Activated CD4-positive, alpha-beta memory T cell treated with anti-CD3 and anti-CD28 coated beads for 36 hours (primary cell): Measurements from ENCODE around the gene RYR2. TPM values are rescaled to one million over a fixed set of nuclear protein-coding genes. Genes with fewer than 3 reads are reported as not detected.
A peak's percentile ranks its signal among the peaks of the same experiment; 100 is the strongest.

ENCODE experiments used
- CTCF ChIA-PET: fragments of 350-600 bp; sonication (Branson Sonifier 250); formaldehyde crosslinking; loops from one replicate; lab custom pipeline; 2021; ENCODE audit warnings: antibody characterized with exemption, inconsistent platforms; lab: Charles Lee
- POLR2A ChIA-PET: fragments of 350-600 bp; sonication (Branson Sonifier 250); formaldehyde crosslinking; loops from one replicate; lab custom pipeline; 2021; ENCODE audit warnings: antibody characterized with exemption; lab: Charles Lee
- DNase-seq: peaks from one replicate; pipeline ENCODE4 v3.0.0-alpha.2; 2020
- H3K27ac Mint-ChIP-seq: one replicate; pipeline ENCODE4 v1.8.0; 2021; ENCODE audit warnings: mixed read lengths
- H3K27me3 Mint-ChIP-seq: one replicate; pipeline ENCODE4 v1.8.0; 2021; ENCODE audit warnings: mixed read lengths
- H3K36me3 Mint-ChIP-seq: one replicate; pipeline ENCODE4 v1.8.0; 2021; ENCODE audit warnings: mixed read lengths
- H3K4me1 Mint-ChIP-seq: one replicate; pipeline ENCODE4 v1.8.0; 2021; ENCODE audit warnings: low read depth, mixed read lengths
- H3K4me3 Mint-ChIP-seq: one replicate; pipeline ENCODE4 v1.8.0; 2021; ENCODE audit warnings: mild to moderate bottlenecking, mixed read lengths
- H3K9me3 Mint-ChIP-seq: one replicate; pipeline ENCODE4 v1.8.0; 2021; ENCODE audit warnings: mixed read lengths
- intact Hi-C: fragments of 100-400 bp; cut with micrococcal nuclease; formaldehyde crosslinking; loops from one replicate; pipeline ENCODE4 v1.15.1; 2023
- total RNA-seq, 2 experiments: library from RNA; stranded (reverse); gene quantifications; one replicate each; pipeline ENCODE4 v1.2.3, GENCODE V29; 2021

RYR2 gene
- total RNA-seq, 2 experiments from 2014 or later = 0.02 TPM

GRCh38 chr1:237730826-237731350 is 688.9 kb downstream of the RYR2 start:
- H3K9me3 Mint-ChIP-seq = no peaks in the 10 kb centered on the region
- no peak overlapping the region for H3K4me3 Mint-ChIP-seq
- no peak for DNase-seq
- intact Hi-C loops = no loop called here
- ChIA-PET CTCF (no interaction called here), POLR2A (no interaction called here)
- no peaks in the 10 kb centered on the region for H3K4me1 Mint-ChIP-seq
- H3K36me3 Mint-ChIP-seq = no peaks in the 10 kb centered on the region
- no peaks in the 10 kb centered on the region for H3K27me3 Mint-ChIP-seq
- H3K27ac Mint-ChIP-seq = no peak overlapping the region

DNA sequence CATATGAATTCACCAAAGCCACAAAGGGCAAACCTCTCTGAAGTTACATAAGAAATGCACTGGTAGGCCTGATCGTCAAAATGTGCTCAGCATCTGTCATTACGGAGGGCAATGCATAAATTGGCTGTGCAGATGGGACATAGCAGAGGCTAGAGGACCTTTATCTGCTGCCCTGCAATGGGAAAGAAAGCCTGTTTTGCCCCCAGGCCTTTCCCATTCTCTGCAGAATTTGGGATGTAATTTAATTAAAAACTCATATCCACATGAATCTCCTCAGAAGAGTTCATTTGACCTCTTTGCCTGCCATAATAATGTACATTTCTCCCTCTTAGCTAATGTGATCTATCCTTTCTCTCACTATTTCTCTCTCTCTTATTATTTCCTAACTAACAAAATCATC is 690.7 kb downstream of the RYR2 start:
- Mint-ChIP-seq H3K4me1 (peaks cover 5% of the 10 kb centered on the region), H3K4me3 (no peak overlapping the region), H3K9me3 (peaks cover 2% of the 10 kb centered on the region), H3K27ac (no peak overlapping the region), H3K36me3 (no peaks in the 10 kb centered on the region), H3K27me3 (no peaks in the 10 kb centered on the region)
- DNase-seq = no peak
- ChIA-PET POLR2A (no interaction called here), CTCF (no interaction called here)
- intact Hi-C loops = no loop called here

GRCh38 chr1:237736372-237737029 is 694.5 kb downstream of the RYR2 start:
- Mint-ChIP-seq H3K36me3 (no peaks in the 10 kb centered on the region), H3K4me3 (no peak overlapping the region), H3K9me3 (peaks cover 2% of the 10 kb centered on the region), H3K27ac (peak overlapping the region; percentile 35), H3K4me1 (peaks cover 8% of the 10 kb centered on the region), H3K27me3 (no peaks in the 10 kb centered on the region)
- POLR2A ChIA-PET = no interaction called here
- CTCF ChIA-PET = interaction anchor here (0.6 kb wide), 1 partner anchor 1633 kb away, joined by 3 read pairs; no protein-coding TSS in a partner anchor
- peak; percentile 9 for DNase-seq
- intact Hi-C loops = no loop called here

DNA sequence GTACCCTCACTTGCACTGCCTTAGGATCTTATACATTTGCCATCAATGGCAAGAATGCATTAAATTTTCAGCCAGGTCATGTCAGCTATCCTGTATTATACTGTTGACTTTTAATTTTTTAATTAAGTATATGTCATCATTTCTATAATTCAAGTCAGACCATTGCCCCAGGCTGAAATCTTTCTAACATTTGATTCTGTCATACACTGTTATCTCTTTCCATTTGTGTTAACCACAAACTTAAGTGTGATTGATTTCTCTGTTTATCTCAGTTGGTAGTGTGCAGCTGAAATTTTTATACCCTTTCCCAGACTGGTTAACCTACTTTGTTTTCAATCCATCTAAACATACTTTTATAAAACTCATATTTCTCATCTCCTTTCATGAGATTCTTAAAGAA is 695.5 kb downstream of the RYR2 start:
- ChIA-PET POLR2A (no interaction called here), CTCF (interaction anchor here (0.6 kb wide), 1 partner anchor 1632 kb away, joined by 3 read pairs; no protein-coding TSS in a partner anchor)
- Mint-ChIP-seq H3K4me3 (no peak overlapping the region), H3K27ac (no peak overlapping the region), H3K36me3 (no peaks in the 10 kb centered on the region), H3K9me3 (peaks cover 2% of the 10 kb centered on the region), H3K27me3 (no peaks in the 10 kb centered on the region), H3K4me1 (peaks cover 8% of the 10 kb centered on the region)
- intact Hi-C loops = no loop called here
- no peak for DNase-seq

DNA sequence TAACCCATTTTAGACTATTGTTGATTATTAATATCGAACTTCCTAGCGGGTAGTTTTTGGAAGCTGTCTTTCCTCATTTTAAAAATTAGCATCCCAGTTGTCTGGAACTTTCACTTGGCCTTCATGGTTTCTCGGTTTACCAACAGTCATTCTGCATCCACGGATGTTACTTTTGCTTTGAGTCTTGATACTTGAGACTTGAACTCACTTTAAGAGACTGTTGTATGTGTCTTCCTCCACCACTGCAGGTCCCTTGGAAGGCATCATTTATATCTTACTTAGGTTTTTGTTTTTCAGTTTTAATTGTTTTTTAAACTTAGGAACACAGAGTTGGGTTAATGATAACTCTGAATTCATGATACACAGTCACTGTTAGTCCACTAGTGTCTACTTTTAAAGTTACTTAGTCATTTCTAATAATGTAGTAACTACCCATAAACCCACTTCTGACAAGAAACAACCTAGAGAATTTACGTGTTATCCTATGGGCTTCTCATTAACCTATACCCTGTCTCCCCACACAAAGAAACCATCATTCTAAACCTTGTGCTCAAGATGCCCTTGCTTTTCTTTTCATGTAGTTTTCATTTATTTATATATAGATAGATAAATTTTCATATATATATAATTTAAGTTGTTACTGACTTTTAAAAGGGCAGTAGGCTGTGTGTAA is 696.1 kb downstream of the RYR2 start:
- no peak overlapping the region for H3K4me3 Mint-ChIP-seq
- no peaks in the 10 kb centered on the region for H3K27me3 Mint-ChIP-seq
- no peak for DNase-seq
- CTCF ChIA-PET = no interaction called here
- intact Hi-C loops = no loop called here
- H3K9me3 Mint-ChIP-seq = peaks cover 2% of the 10 kb centered on the region
- no peak overlapping the region for H3K27ac Mint-ChIP-seq
- H3K4me1 Mint-ChIP-seq = peaks cover 8% of the 10 kb centered on the region
- no peaks in the 10 kb centered on the region for H3K36me3 Mint-ChIP-seq
- POLR2A ChIA-PET = no interaction called here

GRCh38 chr1:237740846-237741245 is 698.9 kb downstream of the RYR2 start:
- no peak overlapping the region for H3K27ac Mint-ChIP-seq
- CTCF ChIA-PET = interaction anchor here (0.5 kb wide), 1 partner anchor 410 kb away, joined by 3 read pairs; no protein-coding TSS in a partner anchor
- H3K9me3 Mint-ChIP-seq = peaks cover 2% of the 10 kb centered on the region
- H3K36me3 Mint-ChIP-seq = no peaks in the 10 kb centered on the region
- POLR2A ChIA-PET = no interaction called here
- H3K27me3 Mint-ChIP-seq = no peaks in the 10 kb centered on the region
- no peak overlapping the region for H3K4me3 Mint-ChIP-seq
- H3K4me1 Mint-ChIP-seq = peaks cover 8% of the 10 kb centered on the region
- no peak for DNase-seq
- intact Hi-C loops = no loop called here

DNA sequence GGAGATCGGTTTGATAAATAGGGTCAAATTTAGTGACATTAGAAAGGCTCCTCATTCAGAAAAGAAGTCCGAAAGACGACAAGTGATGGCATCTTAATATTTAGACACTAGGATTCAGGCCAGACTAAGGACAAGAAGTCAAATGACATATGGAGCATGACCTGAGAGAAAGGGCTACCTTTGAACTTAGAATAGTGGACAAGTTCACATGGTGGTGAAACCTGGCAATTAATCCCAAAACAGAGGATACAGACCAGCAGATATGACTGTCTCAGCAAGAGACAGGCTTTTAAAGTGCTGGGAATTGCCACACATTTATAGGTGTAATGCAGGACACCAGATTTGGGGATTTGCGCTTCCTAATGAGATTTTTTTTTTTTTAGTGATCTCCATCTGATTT is 703.6 kb downstream of the RYR2 start:
- intact Hi-C loops = no loop called here
- H3K27me3 Mint-ChIP-seq = no peaks in the 10 kb centered on the region
- H3K27ac Mint-ChIP-seq = no peak overlapping the region
- ChIA-PET POLR2A (no interaction called here), CTCF (no interaction called here)
- H3K4me1 Mint-ChIP-seq = no peaks in the 10 kb centered on the region
- DNase-seq = no peak
- H3K9me3 Mint-ChIP-seq = no peaks in the 10 kb centered on the region
- H3K36me3 Mint-ChIP-seq = no peaks in the 10 kb centered on the region
- no peak overlapping the region for H3K4me3 Mint-ChIP-seq

DNA sequence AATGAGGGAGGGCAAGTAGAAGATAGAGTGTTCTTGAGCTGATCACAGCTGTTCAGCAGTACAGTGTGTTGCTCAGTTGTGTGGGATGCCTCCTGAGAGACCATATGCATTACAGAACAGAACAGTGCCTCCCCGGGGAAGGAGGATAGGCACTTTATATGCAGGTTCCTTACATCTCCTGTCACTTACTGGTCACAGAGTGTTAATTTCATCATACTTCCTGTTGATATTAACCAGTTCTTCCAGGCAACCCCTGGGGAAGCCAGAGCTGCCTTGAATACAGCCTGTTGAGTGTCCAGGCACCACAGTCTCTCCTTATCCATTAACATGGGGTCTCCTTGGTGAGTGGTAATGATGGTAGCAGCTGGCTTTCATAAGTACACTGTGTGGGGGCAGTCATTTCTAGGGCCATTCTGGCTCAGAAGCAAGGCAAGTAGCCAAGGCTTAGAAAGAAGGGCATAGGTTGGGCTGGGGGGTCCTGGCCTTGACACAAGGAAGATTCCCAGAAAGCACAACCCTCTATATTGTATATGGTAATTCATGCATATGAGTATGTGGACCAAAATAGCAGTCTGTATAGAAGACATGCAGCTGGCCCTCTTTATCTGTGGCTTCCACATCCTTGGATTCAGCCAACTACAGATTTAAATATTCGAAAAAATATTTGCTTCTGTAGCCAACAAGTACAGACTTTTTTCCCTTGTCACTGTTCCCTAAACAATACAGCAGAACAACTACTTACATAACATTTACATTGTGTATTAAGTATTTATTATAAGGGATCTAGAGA is 706.4 kb downstream of the RYR2 start:
- Mint-ChIP-seq H3K27ac (no peak overlapping the region), H3K4me1 (no peaks in the 10 kb centered on the region), H3K36me3 (no peaks in the 10 kb centered on the region), H3K4me3 (no peak overlapping the region), H3K9me3 (no peaks in the 10 kb centered on the region), H3K27me3 (no peaks in the 10 kb centered on the region)
- DNase-seq = no peak
- intact Hi-C loops = no loop called here
- CTCF ChIA-PET = no interaction called here
- POLR2A ChIA-PET = no interaction called here

GRCh38 chr1:237749122-237749521 is 707.1 kb downstream of the RYR2 start:
- H3K27ac Mint-ChIP-seq = no peak overlapping the region
- H3K4me1 Mint-ChIP-seq = no peaks in the 10 kb centered on the region
- no peak overlapping the region for H3K4me3 Mint-ChIP-seq
- no peaks in the 10 kb centered on the region for H3K36me3 Mint-ChIP-seq
- no peak for DNase-seq
- intact Hi-C loops = no loop called here
- POLR2A ChIA-PET = no interaction called here
- no peaks in the 10 kb centered on the region for H3K27me3 Mint-ChIP-seq
- H3K9me3 Mint-ChIP-seq = no peaks in the 10 kb centered on the region
- CTCF ChIA-PET = no interaction called here

DNA sequence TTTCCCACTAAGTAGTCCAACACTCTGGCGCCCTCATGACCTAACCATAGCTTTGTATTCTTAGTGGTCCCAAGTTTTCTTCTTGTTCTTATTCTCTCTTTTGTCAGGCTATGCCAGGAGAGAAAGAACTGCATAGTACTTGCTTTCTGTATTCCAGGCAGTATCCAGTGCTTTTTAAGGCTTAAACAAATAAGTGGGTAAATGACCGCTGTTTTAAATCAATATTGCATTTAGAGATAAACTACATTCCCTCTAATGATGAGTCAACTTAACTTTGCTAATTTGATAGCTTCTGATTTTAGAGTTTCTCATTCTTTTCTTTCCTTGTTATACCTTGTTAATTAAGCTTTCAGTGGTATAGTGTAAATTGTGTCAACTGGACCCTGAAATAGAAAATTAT is 709.1 kb downstream of the RYR2 start:
- Mint-ChIP-seq H3K9me3 (no peaks in the 10 kb centered on the region), H3K27ac (no peak overlapping the region), H3K27me3 (no peaks in the 10 kb centered on the region), H3K4me1 (no peaks in the 10 kb centered on the region), H3K4me3 (no peak overlapping the region), H3K36me3 (no peaks in the 10 kb centered on the region)
- no peak for DNase-seq
- ChIA-PET POLR2A (no interaction called here), CTCF (interaction anchor here (0.8 kb wide), 1 partner anchor 56 kb away, joined by 3 read pairs; no protein-coding TSS in a partner anchor)
- intact Hi-C loops = no loop called here

GRCh38 chr1:237754627-237755026 is 712.6 kb downstream of the RYR2 start:
- no peaks in the 10 kb centered on the region for H3K4me1 Mint-ChIP-seq
- no peaks in the 10 kb centered on the region for H3K9me3 Mint-ChIP-seq
- H3K36me3 Mint-ChIP-seq = no peaks in the 10 kb centered on the region
- intact Hi-C loops = no loop called here
- H3K27me3 Mint-ChIP-seq = no peaks in the 10 kb centered on the region
- H3K27ac Mint-ChIP-seq = no peak overlapping the region
- ChIA-PET POLR2A (no interaction called here), CTCF (no interaction called here)
- no peak for DNase-seq
- H3K4me3 Mint-ChIP-seq = no peak overlapping the region

DNA sequence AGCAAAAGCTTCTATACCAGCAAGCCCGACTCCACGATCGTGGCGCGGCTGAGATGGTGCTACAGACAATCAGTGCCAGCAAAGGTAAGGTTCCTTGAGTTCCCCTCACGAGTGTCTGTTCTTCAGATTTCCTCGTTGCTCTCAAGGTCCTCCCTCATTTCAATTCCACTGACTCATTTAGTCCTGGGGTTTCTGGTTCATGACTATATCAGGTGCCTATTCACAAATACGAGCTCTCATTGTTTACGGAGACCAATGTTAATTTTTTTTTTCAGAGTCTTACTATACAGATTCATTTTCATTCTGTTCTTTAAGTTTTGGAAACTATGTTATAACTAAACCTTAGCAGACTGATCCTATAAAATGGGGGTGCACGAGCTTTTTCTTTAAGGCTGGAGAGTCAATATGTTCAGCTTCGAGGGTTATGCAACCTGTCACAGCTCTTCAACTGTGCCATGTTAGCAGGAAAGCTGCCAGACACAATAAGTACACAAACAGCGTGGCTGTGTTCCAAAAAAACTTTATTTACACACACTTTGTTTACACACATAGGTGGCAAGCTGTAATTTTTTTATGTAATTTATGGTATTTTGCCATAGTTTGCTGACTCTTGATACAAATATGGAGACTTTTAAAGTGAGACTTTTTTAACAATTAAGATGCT is 714.5 kb downstream of the RYR2 start:
- ChIA-PET CTCF (no interaction called here), POLR2A (no interaction called here)
- H3K4me1 Mint-ChIP-seq = no peaks in the 10 kb centered on the region
- H3K36me3 Mint-ChIP-seq = no peaks in the 10 kb centered on the region
- H3K27me3 Mint-ChIP-seq = no peaks in the 10 kb centered on the region
- H3K4me3 Mint-ChIP-seq = no peak overlapping the region
- intact Hi-C loops = no loop called here
- H3K27ac Mint-ChIP-seq = no peak overlapping the region
- DNase-seq = no peak
- H3K9me3 Mint-ChIP-seq = no peaks in the 10 kb centered on the region
